CD4-positive, alpha-beta T cell treated with Interleukin-15 for 1 hour (primary cell): ENCODE data around the gene WBP11.

Experiments
- DNase-seq: peaks from one replicate; pipeline ENCODE4 v3.0.0-alpha.2; 2020

The WBP11 gene

GRCh38 chr12:14803011-14803829 lies at the start of gene WBP11, which contains the start of gene C12orf60:
Gene WBP11 (minus strand): TSS chr12:14803478. CDS start chr12:14801383, 2,095 bp downstream.
Gene C12orf60 (plus strand): TSS chr12:14803670. CDS start chr12:14822936, 19,266 bp downstream.
- DNase-seq: peak; percentile 94

GRCh38 chr12:14852880-14853279 lies 49.6 kb upstream of the WBP11 start:
- DNase-seq: no peak

- no peak for DNase-seq
Measured at GRCh38 chr12:14850929-14851663, 47.8 kb upstream of the WBP11 start.

- DNase-seq: no peak
Measured at GRCh38 chr12:14849661-14850060, 46.4 kb upstream of the WBP11 start.

- DNase-seq: no peak
Measured at GRCh38 chr12:14846876-14847580, 43.8 kb upstream of the WBP11 start.

- no peak for DNase-seq
Measured at GRCh38 chr12:14846042-14846587, 42.8 kb upstream of the WBP11 start.

DNA sequence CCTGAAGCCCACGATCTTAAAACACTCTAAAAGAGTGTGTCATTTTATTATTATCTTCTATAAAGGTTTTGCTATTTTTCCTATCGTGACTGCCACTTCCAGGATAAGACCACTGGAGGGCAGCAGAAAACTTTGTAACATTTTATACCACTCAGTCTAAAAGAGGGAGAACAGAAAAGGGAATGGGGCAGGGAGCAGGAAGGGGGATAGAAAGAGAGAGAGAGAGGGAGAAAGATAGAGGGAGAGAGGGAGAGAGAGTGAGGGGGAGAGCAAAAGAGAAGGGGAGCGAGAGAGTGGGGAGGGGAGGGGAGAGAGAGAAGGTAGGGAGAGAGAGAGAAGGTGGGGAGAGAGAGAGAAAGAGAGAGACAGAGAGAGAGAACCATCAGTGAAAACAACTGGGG lies 42.1 kb upstream of the WBP11 start:
- DNase-seq: peak; percentile 36

DNA sequence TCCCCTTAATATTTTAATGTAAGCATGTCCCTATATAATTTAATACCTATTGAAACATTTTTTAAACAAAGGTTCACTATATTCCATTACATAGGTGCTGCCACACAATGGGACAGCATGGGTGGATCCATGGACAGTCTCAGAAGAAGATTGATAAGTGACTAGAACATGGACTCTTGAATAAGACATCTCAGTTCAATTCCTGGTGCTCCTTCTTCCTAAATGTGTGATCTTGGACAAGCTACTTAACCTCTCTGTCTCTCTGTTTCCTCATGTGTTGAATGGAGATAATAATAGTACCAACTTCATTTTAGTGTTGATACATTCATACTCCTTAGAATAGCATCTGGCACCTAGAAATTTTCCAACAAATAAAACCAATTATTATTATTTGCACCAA lies 41.1 kb upstream of the WBP11 start:
- DNase-seq: no peak

DNA sequence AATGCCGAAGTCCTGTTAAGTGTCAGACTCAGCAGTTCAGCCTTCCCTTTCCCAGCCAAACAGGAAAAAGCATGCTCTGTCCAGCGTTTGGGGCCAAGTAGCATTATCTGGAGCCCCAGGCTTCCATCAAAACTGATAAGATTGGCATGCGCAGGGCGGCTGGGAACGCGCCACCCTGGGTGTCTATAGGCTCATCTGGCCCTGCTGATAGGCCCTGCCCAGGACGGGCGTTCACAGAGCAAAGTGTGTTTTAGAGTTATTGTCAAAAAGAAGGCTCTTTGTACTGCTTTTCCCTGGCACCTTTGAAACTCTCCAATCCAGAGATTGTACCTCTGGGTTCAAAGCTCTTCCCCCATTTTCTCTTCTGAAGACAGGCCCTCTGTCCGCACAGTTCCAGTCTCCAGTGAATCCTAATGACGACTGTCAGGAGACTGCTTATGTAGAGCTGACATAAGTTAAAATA lies 40.2 kb upstream of the WBP11 start, which contains the start of gene ART4:
TSS of gene ART4 (minus strand) at position 102 of the 463 bp plus-strand sequence. CDS start 413 bp downstream, outside the sequence.
- DNase-seq: no peak

DNA sequence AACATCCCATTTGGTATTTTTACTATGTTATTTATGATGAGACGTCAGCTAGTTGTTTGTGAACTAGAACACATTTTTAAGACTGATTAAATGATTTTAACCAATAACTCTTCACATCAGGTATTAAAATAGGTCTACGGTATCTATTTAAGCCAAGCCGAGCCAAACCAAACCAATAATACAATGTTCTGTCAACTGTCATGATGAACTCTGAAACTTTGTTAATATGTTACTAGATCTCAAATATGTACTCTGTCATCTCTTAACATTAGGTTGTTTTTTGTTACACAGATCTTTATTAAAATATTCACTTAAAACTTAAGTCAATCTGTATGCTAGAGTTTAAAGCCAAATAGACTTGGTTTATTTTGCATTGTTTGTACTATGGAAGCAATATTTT lies 39.0 kb upstream of the WBP11 start:
- no peak for DNase-seq

- no peak for DNase-seq
Measured at GRCh38 chr12:14841761-14842160, 38.5 kb upstream of the WBP11 start.

DNA sequence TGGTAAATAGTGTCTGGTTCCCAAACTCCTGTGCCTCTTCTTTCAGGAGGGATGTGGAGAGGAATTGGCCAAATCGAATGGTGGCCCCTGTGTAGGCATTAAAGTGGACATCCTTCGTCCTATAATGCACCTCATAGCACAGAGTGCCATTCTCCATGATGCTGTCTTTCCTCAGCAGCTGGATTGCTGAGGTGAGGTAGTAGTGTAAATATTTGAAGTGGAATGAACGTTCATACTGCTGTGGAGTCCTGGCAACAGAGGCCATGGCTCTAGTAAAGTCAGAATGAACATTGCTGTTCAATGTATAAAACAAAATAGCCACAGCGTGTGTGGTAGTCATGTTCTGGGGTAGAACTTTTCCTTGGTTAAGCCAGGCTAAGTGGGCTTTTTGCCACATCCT lies 37.3 kb upstream of the WBP11 start:
- DNase-seq: no peak

DNA sequence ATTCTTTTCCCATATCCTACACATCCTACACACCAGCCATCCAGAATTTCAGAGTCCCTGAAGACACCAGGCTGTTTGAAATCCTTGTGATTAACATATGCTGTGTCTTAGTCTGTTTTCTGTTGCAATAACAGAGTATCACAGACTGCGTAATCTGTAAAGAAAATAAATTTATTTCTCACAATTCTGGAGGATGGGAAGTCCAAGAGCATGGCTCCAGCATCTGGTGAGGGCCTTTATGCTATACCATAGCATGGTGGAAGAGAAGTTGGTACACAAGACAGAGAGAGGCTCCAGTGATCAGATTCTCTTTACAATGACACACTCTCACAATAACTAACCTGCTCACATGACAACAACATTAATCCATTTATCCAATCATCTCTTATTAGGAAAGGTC lies 36.0 kb upstream of the WBP11 start:
- no peak for DNase-seq

- no peak for DNase-seq
Measured at GRCh38 chr12:14836336-14837210, 33.3 kb upstream of the WBP11 start.

DNA sequence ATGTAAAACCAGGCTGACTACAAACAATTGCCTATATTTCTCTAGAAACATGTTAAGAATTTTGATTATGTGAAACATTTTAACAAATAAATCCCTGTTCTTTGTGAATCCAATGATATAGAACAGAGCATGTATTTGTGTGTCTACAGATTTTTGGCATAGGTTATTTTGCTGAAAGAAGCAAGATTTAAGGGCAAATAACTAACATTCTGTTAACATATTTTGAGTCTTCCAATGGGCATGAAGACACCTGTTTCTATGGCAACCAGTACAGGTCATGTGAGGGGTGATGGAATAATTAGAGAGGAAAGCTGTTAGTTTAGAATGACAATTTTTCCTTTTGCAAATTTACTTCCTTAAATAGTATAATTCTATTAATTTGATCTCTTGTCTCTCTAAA lies 31.2 kb upstream of the WBP11 start:
- no peak for DNase-seq

DNA sequence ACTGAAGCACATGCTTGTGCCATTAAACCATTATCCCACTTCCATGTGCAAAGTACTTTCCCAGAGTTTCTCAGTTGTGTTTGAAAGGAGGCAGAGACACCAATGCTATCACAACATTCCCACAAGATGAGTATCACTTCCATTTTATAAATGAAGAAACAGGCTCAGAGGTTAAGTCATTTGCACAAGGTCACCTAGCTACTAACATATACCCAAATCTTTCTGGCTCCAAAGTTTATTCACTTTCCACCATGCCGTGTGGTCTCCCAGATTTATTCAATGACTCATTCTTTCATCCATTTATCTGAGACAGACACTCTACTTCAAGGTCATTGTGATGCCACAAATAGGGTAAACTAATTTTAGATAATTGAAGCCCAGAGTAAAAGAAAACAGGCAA lies 30.7 kb upstream of the WBP11 start:
- no peak for DNase-seq

DNA sequence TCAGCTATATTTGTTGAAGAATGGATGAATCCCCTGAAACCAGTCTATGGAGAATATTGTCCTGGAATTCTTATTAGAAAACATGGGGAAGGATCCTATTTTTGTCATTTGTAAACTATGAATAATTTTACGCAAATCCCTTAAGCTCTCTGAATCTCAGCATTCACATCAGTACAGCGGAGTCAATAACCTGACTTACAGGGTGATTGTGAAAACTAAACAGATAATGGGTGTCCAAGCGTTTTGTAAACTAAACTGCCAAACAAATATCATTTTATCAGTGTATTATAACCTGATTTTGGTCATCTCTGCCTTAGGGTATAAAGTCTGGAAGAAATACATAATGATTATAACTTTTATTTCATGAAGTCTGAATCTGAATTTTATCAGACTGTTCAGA lies 30.1 kb upstream of the WBP11 start:
- DNase-seq: no peak

GRCh38 chr12:14828892-14829291 lies 25.6 kb upstream of the WBP11 start:
- DNase-seq: no peak

GRCh38 chr12:14827043-14827442 lies 23.8 kb upstream of the WBP11 start:
- no peak for DNase-seq

GRCh38 chr12:14826491-14826890 lies 23.2 kb upstream of the WBP11 start:
- DNase-seq: no peak

- no peak for DNase-seq
Measured at GRCh38 chr12:14825256-14825655, 22.0 kb upstream of the WBP11 start.
